GM04503 (cell line): ENCODE measurements around the gene LIPC.

Experiments used
- DNase-seq: peaks from one replicate; pipeline ENCODE4 v3.0.0-alpha.2; 2012; ENCODE audit warnings: low read depth

The LIPC gene

DNA sequence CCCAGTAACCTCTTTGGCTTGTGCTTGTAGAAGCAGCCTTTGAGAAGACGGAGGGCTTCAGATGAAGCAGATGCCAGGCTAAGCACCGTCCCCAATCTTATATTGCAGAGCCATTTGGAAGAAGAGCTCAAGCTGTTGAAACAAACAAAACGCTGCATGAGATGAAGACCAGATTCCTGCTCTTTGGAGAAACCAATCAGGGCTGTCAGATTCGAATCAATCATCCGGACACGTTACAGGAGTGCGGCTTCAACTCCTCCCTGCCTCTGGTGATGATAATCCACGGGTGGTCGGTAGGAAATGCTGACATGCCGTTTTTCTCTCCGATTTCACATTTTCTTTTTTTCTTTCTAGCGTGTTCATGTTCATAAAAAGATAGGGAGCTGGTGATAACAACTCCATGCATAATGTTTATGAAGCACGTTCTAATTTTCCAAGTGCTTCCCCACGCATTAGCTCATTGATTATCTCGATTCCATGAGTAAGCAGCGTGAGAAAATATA, 106.5 kb downstream of the LIPC start:
- DNase-seq, result no peak

GRCh38 chr15:58538901-58539300, 107.1 kb downstream of the LIPC start:
- no peak for DNase-seq

GRCh38 chr15:58539548-58539947, 107.8 kb downstream of the LIPC start:
- no peak for DNase-seq

DNA sequence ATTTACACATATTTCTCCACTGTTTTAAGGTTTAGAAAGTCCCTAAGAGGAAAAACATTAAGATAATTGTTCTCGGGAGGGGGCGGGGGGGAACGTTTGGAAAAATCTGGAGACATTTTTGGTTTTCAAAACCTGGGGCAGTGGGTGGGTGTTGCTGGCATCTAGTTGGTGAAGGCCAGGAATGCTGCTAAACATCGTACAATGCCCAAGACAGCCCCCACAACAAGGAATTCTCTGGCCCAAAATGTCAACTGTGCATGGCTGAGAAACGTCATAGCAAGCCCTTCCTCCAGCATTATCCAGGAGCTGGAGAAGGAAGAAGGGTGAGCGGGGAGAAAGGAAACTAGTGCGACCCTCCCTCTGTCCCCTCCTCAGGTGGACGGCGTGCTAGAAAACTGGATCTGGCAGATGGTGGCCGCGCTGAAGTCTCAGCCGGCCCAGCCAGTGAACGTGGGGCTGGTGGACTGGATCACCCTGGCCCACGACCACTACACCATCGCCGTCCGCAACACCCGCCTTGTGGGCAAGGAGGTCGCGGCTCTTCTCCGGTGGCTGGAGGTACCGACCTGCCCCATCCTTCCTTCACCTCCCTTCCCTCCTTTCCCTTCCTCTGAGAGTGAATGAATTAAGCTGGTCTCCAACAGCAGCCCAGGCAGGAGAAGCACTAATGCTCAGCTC, 109.8 kb downstream of the LIPC start:
- DNase-seq, result no peak

GRCh38 chr15:58543664-58544335, 112.0 kb downstream of the LIPC start:
- no peak for DNase-seq

- no peak for DNase-seq
These were observed 113.0 kb downstream of the LIPC start for GRCh38 chr15:58544756-58545155.

- DNase-seq, result no peak
These were observed 113.7 kb downstream of the LIPC start for GRCh38 chr15:58545307-58546065.

GRCh38 chr15:58546066-58546591, 114.3 kb downstream of the LIPC start:
- no peak for DNase-seq

DNA sequence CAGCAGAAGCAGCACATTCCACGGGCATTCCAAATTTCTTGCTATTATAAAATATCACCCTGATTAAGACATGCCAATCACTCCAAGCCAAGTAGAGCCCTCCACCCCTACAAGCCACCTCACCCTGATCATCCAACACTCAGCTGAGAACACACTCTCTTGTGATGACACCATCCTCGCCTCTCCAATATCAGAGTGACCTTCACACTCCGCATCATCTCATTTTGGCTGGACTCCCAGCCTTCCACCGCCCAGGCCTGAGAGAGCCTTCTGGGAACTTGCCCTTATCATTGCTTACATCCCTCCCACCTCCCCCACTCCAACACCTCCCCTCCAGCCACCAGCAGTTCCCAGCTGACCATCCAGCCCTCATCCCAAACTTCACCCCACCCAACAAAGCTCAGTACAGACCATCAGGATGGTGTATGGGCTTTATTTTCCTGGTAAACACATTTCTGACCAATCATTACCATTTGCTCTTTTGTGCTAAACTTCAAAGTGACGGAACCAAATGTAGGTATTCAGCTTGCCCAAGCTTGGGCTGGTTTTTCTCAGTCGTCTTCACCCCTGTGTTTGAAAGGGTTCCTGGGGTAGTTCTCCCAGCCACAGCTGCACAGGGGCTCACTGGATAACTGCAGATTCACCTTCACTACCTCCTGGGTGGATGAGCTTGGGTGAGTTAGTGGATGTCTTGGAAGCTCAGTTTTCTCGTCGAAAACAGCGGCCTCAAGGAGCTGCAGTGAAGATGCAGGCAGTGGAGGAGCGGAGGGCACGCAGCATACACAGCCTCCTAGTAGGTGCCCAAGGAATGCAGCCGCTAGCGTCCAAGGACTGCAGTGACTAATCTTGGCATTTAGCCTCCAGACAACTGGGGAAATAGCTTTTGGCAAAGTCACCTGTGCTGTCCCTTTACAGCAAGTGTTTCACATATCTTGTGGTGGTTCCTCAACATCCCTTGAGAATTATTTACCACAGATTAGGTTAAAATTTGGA, 115.1 kb downstream of the LIPC start:
- DNase-seq, result peak; percentile 73

DNA sequence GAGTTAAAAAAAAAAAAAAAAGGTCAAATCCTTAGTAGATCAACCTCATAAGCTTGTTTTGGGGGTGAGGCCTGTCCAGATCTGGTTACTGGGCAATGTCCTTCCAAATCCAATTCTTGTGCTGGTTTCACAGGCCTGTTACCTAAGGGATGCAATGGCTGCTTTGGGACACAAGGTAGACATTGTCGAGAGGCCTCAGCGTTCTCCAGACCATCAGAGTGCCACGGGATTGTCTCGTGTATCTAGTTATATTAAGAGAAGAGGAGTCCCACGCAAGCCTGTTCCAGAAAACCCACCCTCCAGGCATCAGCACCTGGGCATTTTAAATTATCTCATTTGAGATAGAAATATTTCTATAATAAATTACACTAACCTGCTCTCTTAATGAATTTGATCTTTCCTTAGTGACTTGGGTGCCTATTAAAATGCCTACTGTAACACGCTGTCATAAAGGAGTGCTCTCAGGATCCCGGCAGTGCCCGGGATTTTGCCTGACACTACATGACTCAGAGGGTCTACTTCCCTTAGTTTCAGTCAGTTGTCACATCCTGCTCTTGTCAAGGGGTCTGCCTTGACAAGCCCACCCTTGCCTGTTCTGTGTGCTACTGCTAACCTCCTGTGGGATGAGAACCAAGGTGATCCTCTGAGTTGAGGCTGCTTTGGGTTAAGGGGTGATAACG, 116.0 kb downstream of the LIPC start:
- no peak for DNase-seq

GRCh38 chr15:58548308-58549012, 116.7 kb downstream of the LIPC start:
- no peak for DNase-seq

- no peak for DNase-seq
These were observed 117.4 kb downstream of the LIPC start for GRCh38 chr15:58549013-58549784.

DNA sequence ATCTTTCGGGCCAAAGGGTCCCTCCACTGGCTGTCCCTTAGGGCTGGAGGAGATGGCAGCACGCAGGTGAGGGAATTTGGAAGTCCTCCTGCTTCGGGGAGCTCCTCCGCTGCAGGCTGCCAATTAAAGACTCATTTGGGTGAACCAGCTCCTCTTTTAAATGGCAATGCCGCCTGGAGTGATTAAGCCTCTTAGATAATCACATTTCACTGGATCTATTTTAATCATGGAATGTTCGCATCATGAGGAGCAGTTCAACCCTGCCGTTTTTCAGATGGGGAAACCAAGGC, 117.9 kb downstream of the LIPC start:
- no peak for DNase-seq

DNA sequence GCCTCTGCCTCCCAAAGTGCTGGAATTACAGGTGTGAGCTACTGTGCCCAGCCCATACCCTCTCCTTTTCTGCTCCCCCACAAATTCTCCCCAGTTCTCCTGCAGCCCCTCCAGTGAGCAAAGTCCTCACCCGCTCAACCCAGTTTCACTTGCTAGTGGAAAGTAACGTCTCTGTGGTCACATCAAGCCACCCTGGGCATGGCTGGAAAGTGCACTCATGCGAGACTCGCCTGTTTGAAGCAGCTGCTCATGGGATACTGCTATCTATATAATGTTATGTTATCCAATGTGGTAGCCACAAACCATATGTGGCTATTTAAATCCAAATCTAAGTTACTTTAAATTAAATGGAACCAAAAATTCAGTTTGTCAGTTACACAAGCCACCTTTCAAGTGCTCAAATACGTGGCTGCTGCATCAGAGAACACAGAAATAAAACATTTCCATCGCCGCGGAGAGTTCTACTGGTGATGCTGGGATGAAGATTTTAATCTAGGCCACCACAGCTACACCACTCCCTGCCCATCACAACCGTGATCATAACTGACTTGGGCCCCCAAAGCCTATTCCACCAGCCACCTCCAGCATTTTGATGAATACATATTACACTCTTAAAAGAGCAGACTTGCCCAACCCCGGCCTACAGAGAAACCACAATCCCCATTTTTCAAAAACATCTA, 119.4 kb downstream of the LIPC start:
- no peak for DNase-seq

DNA sequence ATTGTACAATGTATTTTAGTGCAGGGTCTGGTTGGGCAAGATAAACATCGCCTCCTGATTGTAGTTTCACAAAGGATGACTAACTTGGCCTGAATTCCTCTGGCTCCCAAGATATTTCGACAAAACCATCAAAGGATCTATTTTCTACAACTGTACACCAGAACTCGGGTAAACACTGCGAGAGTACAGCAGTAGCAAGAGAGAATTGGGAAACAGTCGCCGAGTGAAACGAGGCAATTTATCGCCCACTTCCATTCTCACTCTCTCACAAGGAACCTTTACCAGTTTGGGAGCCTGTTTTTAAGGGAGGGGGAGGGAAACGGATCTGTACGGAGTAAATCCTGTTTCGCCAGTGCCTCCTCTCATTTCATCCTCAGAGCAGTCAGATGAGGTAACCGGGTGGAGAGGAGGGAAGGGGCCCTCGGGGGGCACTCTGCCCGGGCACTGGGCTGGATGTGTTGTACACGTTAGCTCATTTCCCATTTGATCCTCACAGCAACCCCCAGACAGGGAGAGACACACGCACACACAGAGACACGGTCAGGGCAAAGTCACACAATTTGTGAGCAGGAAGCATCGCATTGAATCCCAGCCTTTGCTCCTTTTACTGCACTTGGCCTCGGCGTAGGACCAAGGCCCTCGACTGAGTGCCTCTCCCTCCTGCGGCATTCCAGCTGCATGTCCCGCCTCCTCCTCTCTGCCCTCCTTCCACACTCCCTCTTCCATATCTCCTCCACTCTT, 120.1 kb downstream of the LIPC start:
- DNase-seq, result peak; percentile 95

- DNase-seq, result no peak
These were observed 120.9 kb downstream of the LIPC start for GRCh38 chr15:58552505-58553364.

- DNase-seq, result no peak
These were observed 121.7 kb downstream of the LIPC start for GRCh38 chr15:58553365-58553918.
